NCI-H524 (cell line): Measurements from ENCODE around the gene CMC2.

ENCODE experiments used
- DNase-seq, 2 experiments: peaks; one replicate each; lab custom pipeline; 2025; lab: John Stamatoyannopoulos, UW

Gene CMC2

DNA sequence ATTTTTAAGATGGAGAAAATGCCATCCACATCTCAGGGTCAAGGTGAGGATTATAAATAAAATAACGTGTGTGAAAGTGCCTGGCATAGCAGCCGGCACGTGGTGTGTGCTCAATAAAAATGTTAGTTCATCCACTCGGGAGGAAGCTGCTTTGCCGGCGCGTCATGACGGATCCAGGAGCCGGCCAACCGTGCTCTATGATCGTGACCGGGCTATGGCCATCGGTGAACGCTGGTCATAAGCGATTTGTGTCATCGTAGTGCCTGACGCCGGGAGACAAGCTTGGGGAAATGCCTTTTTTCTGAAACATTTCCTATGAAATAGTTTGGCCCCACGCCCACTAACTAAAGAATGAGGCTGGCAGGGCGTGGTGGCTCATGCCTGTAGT, 74.0 kb downstream of the CMC2 start:
- no peak for DNase-seq

DNA sequence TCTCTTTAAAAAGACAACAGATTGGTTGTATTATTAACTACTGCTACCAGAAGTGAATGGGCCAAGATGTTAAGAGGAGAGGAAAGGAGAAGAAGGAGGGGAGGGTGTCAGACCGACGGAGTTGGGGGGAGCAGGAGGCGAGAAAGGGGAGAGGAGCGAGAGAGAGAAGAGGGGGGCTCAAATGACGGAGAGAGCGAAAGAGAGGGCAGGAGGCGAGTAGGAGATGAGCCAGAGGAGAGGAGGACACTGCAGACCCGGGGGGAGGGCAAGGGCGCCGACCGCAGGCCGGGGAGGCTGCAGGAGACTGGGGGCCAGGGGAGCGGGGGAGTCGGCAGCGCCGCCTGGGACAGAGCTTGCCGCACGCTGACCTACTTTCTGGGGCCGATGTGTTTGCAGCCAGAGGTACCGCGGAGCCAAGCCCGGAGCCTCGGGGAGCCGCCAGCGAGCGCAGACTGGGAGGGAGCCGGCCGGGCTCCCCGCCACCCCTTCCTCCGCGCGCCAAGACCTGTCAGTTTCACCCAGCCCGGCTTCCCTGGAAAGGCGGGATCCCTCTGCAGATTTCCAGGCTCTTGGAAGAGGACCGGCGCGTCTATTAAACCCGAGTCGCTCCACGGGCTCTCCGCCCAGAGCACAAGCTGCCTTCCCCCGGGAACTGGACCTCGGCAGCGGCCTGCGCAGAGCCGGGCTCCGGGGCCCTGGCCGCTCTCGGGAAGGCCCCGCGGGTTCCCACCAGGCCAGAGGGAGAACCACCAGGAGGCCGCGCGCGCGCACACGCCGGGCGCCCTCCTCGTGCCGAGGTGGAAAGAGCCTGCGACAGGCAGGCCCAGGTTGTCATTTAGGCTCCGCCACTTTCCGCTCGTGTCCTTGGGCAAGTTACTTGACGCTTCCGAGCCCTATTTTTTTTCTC, 74.6 kb downstream of the CMC2 start:
- DNase-seq, result peak; percentile 52 to 80

DNA sequence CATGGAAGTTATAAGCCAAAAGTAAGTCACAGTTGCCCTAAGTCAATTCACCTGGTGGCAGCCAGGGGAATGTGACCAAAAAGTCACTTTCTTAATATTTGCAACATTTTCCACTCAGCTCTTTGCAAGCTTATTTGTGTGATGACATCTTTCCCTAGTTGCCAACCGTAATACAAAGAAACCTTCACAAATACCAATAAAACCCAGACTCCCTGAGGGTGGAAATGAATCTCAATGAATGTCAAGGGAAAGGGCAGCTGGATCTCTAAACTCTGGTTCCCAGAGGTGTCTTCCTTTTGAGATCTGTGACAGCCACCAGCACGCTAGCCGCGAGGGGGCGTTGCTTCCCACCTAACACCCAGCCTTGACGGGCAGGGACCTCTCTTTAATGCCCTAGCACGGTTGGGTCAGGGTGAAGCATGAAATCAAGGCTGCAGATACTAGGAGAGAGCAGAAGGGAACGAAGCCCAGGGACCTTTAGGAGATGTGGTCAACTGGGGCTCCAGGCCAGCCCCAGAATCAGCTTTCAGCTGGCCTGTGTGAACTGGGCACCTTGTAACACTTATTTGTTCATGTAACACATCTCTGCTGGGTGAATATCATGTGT, 82.2 kb downstream of the CMC2 start:
- DNase-seq, result peak in 1 of 2 experiments; percentile 29

DNA sequence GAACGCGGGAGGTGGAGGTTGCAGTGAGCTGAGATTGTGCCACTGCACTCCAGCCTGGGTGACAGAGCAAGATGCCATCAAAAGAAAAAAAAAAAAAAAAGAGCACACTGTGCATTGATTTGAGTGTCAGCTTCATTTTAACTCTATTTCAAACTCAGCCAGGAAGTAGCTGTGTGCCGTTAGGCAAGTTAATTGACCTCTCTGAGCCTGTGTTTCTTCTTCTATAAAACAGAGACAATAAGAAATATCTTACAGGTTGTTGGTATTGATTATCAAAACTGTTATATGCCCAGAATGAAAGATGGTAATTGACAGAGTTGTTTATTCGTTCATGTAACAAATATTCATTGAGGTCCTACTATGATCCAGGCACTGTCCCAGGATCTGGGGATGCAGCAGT, 83.3 kb downstream of the CMC2 start:
- no peak for DNase-seq
